ENCODE measurements around the gene EFCAB11. TPM values are rescaled to one million over a fixed set of nuclear protein-coding genes. Genes with fewer than 3 reads are reported as not detected.

EFCAB11 gene
- total and polyA plus RNA-seq, 8 donors: 1.3 to 5.8 (median 2.6) TPM

DNA sequence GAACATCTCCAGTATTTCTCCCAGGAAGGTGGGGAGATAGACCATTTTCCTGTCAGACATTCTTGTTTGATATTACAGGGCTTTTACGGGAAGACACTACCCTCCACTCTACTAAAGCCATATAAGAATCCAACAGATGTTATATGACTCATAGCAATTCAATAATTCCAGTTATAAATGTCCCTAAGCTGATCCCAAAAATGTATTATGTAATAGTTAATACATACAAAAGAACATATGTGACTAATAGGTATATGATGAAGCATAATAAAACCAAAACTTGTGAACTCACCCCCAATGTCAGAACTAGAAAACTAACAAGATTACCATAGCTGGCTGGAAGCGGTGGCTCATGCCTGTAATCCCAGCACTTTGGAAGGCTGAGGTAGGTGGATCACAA lies 84.2 kb downstream of the EFCAB11 start:
- TF ChIP-seq, protein P1, sequence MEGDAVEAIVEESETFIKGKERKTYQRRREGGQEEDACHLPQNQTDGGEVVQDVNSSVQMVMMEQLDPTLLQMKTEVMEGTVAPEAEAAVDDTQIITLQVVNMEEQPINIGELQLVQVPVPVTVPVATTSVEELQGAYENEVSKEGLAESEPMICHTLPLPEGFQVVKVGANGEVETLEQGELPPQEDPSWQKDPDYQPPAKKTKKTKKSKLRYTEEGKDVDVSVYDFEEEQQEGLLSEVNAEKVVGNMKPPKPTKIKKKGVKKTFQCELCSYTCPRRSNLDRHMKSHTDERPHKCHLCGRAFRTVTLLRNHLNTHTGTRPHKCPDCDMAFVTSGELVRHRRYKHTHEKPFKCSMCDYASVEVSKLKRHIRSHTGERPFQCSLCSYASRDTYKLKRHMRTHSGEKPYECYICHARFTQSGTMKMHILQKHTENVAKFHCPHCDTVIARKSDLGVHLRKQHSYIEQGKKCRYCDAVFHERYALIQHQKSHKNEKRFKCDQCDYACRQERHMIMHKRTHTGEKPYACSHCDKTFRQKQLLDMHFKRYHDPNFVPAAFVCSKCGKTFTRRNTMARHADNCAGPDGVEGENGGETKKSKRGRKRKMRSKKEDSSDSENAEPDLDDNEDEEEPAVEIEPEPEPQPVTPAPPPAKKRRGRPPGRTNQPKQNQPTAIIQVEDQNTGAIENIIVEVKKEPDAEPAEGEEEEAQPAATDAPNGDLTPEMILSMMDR (IDR thresholded peaks at IDR 0.05): no peak
- no peaks in the 10 kb centered on the region for H3K36me3 ChIP-seq
- WGBS, 2 donors: 94 to 95% methylated on average over 2 of the region's 2 CpGs
- DNase-seq (no peak), FAIRE-seq (no peak), ATAC-seq (no peak)
- no peak overlapping the region for H3K4me3 ChIP-seq
- no peak overlapping the region for H3K27ac ChIP-seq
- H3K9me3 ChIP-seq: no peaks in the 10 kb centered on the region
- no peaks in the 10 kb centered on the region for H3K27me3 ChIP-seq
- H3K4me1 ChIP-seq: no peaks in the 10 kb centered on the region
- intact Hi-C loops (cut with DNase I): no loop called here

- no peak overlapping the region for H3K27ac ChIP-seq
- no peaks in the 10 kb centered on the region for H3K9me3 ChIP-seq
- H3K4me3 ChIP-seq: no peak overlapping the region
- 89 to 92% methylated on average over 2 of the region's 2 CpGs for WGBS, 2 donors
- TF ChIP-seq, protein P1 (IDR thresholded peaks at IDR 0.05): no peak
- FAIRE-seq (no peak), DNase-seq (no peak), ATAC-seq (no peak)
- H3K4me1 ChIP-seq: no peaks in the 10 kb centered on the region
- intact Hi-C loops (cut with DNase I): no loop called here
- H3K27me3 ChIP-seq: no peaks in the 10 kb centered on the region
- H3K36me3 ChIP-seq: no peaks in the 10 kb centered on the region
These were observed 84.9 kb downstream of the EFCAB11 start for GRCh38 chr14:89869606-89870005.

DNA sequence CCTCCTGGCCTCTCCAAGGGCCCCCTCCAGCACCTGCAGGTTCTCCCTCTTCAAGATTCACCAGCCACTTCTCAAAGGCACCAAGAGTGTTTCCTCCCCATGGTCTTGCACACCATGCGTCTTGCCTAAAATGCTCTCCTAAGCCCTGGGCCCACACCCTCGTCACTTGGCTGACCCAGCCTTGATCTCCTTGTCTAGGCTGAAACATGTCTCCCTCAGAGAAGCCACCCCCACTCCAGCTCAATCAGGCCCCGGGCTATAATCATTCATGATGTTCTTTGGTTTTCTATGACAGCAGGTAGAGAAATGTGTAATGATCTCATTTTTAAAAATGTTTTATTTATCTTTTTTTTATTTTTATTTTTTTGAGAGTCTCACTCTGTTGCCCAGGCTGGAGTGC lies 88.1 kb downstream of the EFCAB11 start:
- DNase-seq (no peak), FAIRE-seq (no peak), ATAC-seq (no peak)
- no peaks in the 10 kb centered on the region for H3K36me3 ChIP-seq
- H3K4me1 ChIP-seq: no peaks in the 10 kb centered on the region
- no peaks in the 10 kb centered on the region for H3K27me3 ChIP-seq
- 89 to 92% methylated on average over 3 of the region's 3 CpGs for WGBS, 2 donors
- H3K27ac ChIP-seq: no peak overlapping the region
- TF ChIP-seq, protein P1 (IDR thresholded peaks at IDR 0.05): no peak
- H3K4me3 ChIP-seq: no peak overlapping the region
- no peaks in the 10 kb centered on the region for H3K9me3 ChIP-seq
- intact Hi-C loops (cut with DNase I): no loop called here

- H3K4me3 ChIP-seq: no peak overlapping the region
- intact Hi-C loops (cut with DNase I): no loop called here
- H3K27ac ChIP-seq: no peak overlapping the region
- no peaks in the 10 kb centered on the region for H3K36me3 ChIP-seq
- no peaks in the 10 kb centered on the region for H3K9me3 ChIP-seq
- ATAC-seq (no peak), FAIRE-seq (no peak), DNase-seq (no peak)
- WGBS, 2 donors: 92 to 94% methylated on average over 5 of the region's 5 CpGs
- no peaks in the 10 kb centered on the region for H3K4me1 ChIP-seq
- TF ChIP-seq, protein P1 (IDR thresholded peaks at IDR 0.05): no peak
- no peaks in the 10 kb centered on the region for H3K27me3 ChIP-seq
These were observed 89.4 kb downstream of the EFCAB11 start for GRCh38 chr14:89865153-89865552.

DNA sequence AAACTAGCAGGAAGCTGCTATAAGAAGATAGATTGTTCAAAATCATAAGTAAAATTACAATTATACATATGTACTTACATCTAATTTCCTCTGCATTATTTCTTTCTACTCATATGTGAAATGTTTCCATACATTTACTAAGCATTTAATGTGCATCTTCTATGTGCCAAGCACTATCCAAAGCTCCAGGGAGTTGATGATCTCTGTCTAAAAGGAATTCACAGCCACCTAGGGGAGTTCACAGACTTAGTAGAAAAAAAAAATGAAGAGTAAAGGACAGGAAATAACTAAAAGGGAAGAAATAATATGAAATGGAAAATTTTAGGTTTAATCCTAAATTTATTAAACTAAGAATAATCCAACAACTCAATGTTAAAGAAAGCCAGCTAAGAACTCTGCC lies 91.7 kb downstream of the EFCAB11 start:
- Histone ChIP-seq H3K4me1 (no peaks in the 10 kb centered on the region), H3K9me3 (no peaks in the 10 kb centered on the region), H3K36me3 (no peaks in the 10 kb centered on the region), H3K27me3 (no peaks in the 10 kb centered on the region), H3K27ac (no peak overlapping the region), H3K4me3 (no peak overlapping the region)
- intact Hi-C loops (cut with DNase I): no loop called here
- FAIRE-seq (no peak), DNase-seq (no peak), ATAC-seq (no peak)
- TF ChIP-seq, protein P1 (IDR thresholded peaks at IDR 0.05): no peak

Data from pancreas (tissue), 10 donors.